Measurements from ENCODE around the gene OPRM1.

The OPRM1 gene

DNA sequence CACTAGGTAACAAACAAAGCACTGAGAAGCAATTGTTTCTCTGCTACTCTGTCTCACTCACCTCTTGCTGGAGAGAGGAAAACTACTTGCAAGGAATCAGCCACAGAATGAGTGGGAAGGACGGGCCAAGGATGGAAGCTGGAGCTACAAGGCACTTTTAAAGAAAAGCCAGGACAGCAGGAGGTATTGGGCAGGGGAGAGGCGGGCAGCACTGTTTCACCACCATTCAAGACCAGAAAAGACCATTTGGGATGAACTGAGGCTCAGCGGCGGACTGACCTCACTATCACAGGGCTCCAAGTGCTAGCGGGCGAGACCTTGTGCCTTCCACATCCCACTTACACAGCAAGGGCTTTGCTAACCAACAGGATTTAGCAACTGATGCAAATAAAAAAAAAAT lies 180.2 kb downstream of the OPRM1 start:
- no peaks in the 10 kb centered on the region for H4K20me1 ChIP-seq (ENCODE audit: control insufficient read depth, insufficient read depth, low read depth, low read length)
- H3K27ac ChIP-seq (ENCODE audit: low read depth, low read length): no peak overlapping the region
- no peaks in the 10 kb centered on the region for H3K36me3 ChIP-seq (ENCODE audit: control insufficient read depth, low read length)
- H3K9me2 ChIP-seq (replicated peaks; ENCODE audit: control insufficient read depth, low read length): no peaks in the 10 kb centered on the region
- no peaks in the 10 kb centered on the region for H3K4me1 ChIP-seq (ENCODE audit: control insufficient read depth, low read length)
- H3K79me2 ChIP-seq (ENCODE audit: control insufficient read depth, low read length): no peaks in the 10 kb centered on the region
- H3K4me3 ChIP-seq (ENCODE audit: low read length): no peak overlapping the region
- TF ChIP-seq, protein P1, sequence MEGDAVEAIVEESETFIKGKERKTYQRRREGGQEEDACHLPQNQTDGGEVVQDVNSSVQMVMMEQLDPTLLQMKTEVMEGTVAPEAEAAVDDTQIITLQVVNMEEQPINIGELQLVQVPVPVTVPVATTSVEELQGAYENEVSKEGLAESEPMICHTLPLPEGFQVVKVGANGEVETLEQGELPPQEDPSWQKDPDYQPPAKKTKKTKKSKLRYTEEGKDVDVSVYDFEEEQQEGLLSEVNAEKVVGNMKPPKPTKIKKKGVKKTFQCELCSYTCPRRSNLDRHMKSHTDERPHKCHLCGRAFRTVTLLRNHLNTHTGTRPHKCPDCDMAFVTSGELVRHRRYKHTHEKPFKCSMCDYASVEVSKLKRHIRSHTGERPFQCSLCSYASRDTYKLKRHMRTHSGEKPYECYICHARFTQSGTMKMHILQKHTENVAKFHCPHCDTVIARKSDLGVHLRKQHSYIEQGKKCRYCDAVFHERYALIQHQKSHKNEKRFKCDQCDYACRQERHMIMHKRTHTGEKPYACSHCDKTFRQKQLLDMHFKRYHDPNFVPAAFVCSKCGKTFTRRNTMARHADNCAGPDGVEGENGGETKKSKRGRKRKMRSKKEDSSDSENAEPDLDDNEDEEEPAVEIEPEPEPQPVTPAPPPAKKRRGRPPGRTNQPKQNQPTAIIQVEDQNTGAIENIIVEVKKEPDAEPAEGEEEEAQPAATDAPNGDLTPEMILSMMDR (IDR thresholded peaks at IDR 0.05; ENCODE audit: low read depth, low read length, poor library complexity, severe bottlenecking): no peak
- TF ChIP-seq EZH2phosphoT487 (IDR thresholded peaks at IDR 0.05; ENCODE audit: borderline replicate concordance, low read length): no peak
- H3K4me2 ChIP-seq (ENCODE audit: low read length): no peak overlapping the region
- no peaks in the 10 kb centered on the region for H3F3A ChIP-seq (ENCODE audit: control insufficient read depth, insufficient read depth)
- H3K27me3 ChIP-seq (ENCODE audit: control insufficient read depth, low read length): peaks cover 12% of the 10 kb centered on the region
- no peaks in the 10 kb centered on the region for H3K9me3 ChIP-seq (ENCODE audit: control insufficient read depth, insufficient read depth, low read length)

DNA sequence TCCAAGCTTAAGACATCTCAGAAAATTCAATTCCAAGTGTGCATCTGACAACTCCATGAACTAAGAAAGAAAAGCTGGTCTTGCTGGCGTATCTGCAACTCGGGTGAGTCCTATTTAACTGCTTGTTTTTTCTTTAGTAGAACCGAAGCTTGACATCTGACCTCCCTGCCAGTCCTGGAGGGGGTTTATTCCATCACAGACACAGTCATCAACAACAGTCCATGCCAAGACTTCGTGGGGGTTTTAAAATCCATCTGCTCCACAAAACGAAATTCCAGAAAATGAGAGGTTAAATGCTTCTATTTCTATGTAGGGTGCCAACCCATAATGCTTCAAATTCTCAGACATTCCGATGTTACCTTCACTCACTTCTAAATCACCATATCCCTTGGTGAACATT lies 183.7 kb downstream of the OPRM1 start:
- no peak for TF ChIP-seq EZH2phosphoT487 (IDR thresholded peaks at IDR 0.05; ENCODE audit: borderline replicate concordance, low read length)
- TF ChIP-seq, protein P1 (IDR thresholded peaks at IDR 0.05; ENCODE audit: low read depth, low read length, poor library complexity, severe bottlenecking): no peak
- Histone ChIP-seq H3K4me2 (ENCODE audit: low read length) (no peak overlapping the region), H3K9me2 (replicated peaks; ENCODE audit: control insufficient read depth, low read length) (no peaks in the 10 kb centered on the region), H4K20me1 (ENCODE audit: control insufficient read depth, insufficient read depth, low read depth, low read length) (no peaks in the 10 kb centered on the region), H3K79me2 (ENCODE audit: control insufficient read depth, low read length) (no peaks in the 10 kb centered on the region), H3F3A (ENCODE audit: control insufficient read depth, insufficient read depth) (no peaks in the 10 kb centered on the region), H3K4me3 (ENCODE audit: low read length) (no peak overlapping the region), H3K27me3 (ENCODE audit: control insufficient read depth, low read length) (peaks cover 12% of the 10 kb centered on the region), H3K9me3 (ENCODE audit: control insufficient read depth, insufficient read depth, low read length) (no peaks in the 10 kb centered on the region), H3K36me3 (ENCODE audit: control insufficient read depth, low read length) (no peaks in the 10 kb centered on the region), H3K27ac (ENCODE audit: low read depth, low read length) (no peak overlapping the region), H3K4me1 (ENCODE audit: control insufficient read depth, low read length) (no peaks in the 10 kb centered on the region)

DNA sequence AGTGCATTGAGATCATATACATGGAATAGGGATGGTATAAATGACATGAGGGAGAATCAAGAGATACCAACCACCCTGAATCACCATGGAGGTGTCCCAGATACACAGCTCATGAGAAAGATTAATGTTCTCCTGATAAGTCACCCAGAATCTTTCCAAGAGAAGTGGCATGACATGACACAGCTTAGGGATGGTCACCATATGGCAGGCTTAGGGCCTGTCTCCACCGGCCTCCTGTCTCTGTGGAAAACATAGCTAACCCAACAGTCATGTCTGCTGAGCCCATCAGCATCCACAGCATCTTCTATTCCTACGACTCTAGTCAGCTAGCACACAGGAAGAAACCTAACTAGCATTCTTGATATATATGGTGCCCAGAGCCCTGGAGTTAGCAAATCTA lies 184.3 kb downstream of the OPRM1 start:
- H3K9me2 ChIP-seq (replicated peaks; ENCODE audit: control insufficient read depth, low read length): no peaks in the 10 kb centered on the region
- H3K79me2 ChIP-seq (ENCODE audit: control insufficient read depth, low read length): no peaks in the 10 kb centered on the region
- no peaks in the 10 kb centered on the region for H3F3A ChIP-seq (ENCODE audit: control insufficient read depth, insufficient read depth)
- H3K36me3 ChIP-seq (ENCODE audit: control insufficient read depth, low read length): no peaks in the 10 kb centered on the region
- TF ChIP-seq, protein P1 (IDR thresholded peaks at IDR 0.05; ENCODE audit: low read depth, low read length, poor library complexity, severe bottlenecking): no peak
- TF ChIP-seq EZH2phosphoT487 (IDR thresholded peaks at IDR 0.05; ENCODE audit: borderline replicate concordance, low read length): no peak
- H3K4me2 ChIP-seq (ENCODE audit: low read length): no peak overlapping the region
- H3K27ac ChIP-seq (ENCODE audit: low read depth, low read length): no peak overlapping the region
- H3K9me3 ChIP-seq (ENCODE audit: control insufficient read depth, insufficient read depth, low read length): no peaks in the 10 kb centered on the region
- peaks cover 9% of the 10 kb centered on the region for H3K27me3 ChIP-seq (ENCODE audit: control insufficient read depth, low read length)
- no peak overlapping the region for H3K4me3 ChIP-seq (ENCODE audit: low read length)
- no peaks in the 10 kb centered on the region for H4K20me1 ChIP-seq (ENCODE audit: control insufficient read depth, insufficient read depth, low read depth, low read length)
- no peaks in the 10 kb centered on the region for H3K4me1 ChIP-seq (ENCODE audit: control insufficient read depth, low read length)

DNA sequence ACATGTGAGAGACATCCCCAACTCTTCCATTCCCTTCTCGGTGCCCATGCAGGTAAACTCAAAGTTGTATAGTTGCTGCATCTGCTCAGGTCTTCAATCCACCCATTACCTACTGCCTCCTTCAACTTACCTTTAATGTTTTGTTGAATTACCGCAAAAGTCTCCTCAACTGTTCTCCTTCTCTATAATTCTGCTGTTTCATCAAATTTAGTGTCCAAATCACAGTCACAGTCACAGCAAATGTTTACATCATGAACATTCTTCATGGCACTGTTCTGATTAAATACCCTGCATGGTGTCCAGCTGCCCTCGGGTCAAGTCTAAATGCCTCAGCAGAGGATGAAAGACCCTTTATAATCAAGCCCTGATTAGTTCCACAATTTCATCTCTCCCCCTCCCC lies 187.4 kb downstream of the OPRM1 start:
- Histone ChIP-seq H3K27ac (ENCODE audit: low read depth, low read length) (no peak overlapping the region), H3K36me3 (ENCODE audit: control insufficient read depth, low read length) (no peaks in the 10 kb centered on the region), H3K27me3 (ENCODE audit: control insufficient read depth, low read length) (no peaks in the 10 kb centered on the region), H4K20me1 (ENCODE audit: control insufficient read depth, insufficient read depth, low read depth, low read length) (no peaks in the 10 kb centered on the region), H3K4me3 (ENCODE audit: low read length) (no peak overlapping the region), H3K4me2 (ENCODE audit: low read length) (no peak overlapping the region), H3K9me3 (ENCODE audit: control insufficient read depth, insufficient read depth, low read length) (no peaks in the 10 kb centered on the region), H3K9me2 (replicated peaks; ENCODE audit: control insufficient read depth, low read length) (no peaks in the 10 kb centered on the region), H3F3A (ENCODE audit: control insufficient read depth, insufficient read depth) (no peaks in the 10 kb centered on the region), H3K79me2 (ENCODE audit: control insufficient read depth, low read length) (no peaks in the 10 kb centered on the region), H3K4me1 (ENCODE audit: control insufficient read depth, low read length) (no peaks in the 10 kb centered on the region)
- TF ChIP-seq, protein P1 (IDR thresholded peaks at IDR 0.05; ENCODE audit: low read depth, low read length, poor library complexity, severe bottlenecking): no peak
- TF ChIP-seq EZH2phosphoT487 (IDR thresholded peaks at IDR 0.05; ENCODE audit: borderline replicate concordance, low read length): no peak
